Prostate gland (tissue), 2 donors: ENCODE measurements around the gene AP2B1. TPM values are rescaled to one million over a fixed set of nuclear protein-coding genes. Genes with fewer than 3 reads are reported as not detected.
"Not testable (repeated sequence)": the region's sequence is repeated elsewhere in the genome, so short reads cannot be mapped to it uniquely, and the experiment has no call there.

Experiments
- DNase-seq: peaks from one replicate; pipeline ENCODE4 v3.0.0-alpha.2; 2019; ENCODE audit warnings: low spot score
- H3K27ac ChIP-seq, 2 donors: fragments of 200-600 bp; sonication (generic); 2 replicates each; pipeline ENCODE4 v1.5.1; 2017 to 2019
- H3K27me3 ChIP-seq: fragments of 200-600 bp; sonication (generic); replicated peaks from 2 replicates; pipeline ENCODE4 v1.5.1; 2019; ENCODE audit not compliant: insufficient read depth
- H3K36me3 ChIP-seq, 2 donors: fragments of 200-600 bp; sonication (generic); 1 replicate in 1 of 2; 2 replicates in 1 of 2; pipeline versions ENCODE4 v1.5.1 to v1.8.1; 2017 to 2019
- H3K4me1 ChIP-seq: fragments of 200-600 bp; sonication (generic); replicated peaks from 2 replicates; pipeline ENCODE4 v1.5.1; 2019
- H3K4me3 ChIP-seq, 2 donors: fragments of 200-600 bp; sonication (generic); 2 replicates each; pipeline ENCODE4 v1.5.1; 2017 to 2019
- H3K9me3 ChIP-seq: fragments of 200-600 bp; sonication (generic); 2 replicates; pipeline ENCODE4 v1.5.1; 2017
- CTCF ChIP-seq, 4 experiments: fragments of 200-600 bp in 2 of 4; fragments of 450-650 bp in 2 of 4; sonication (generic) in 2 of 4; IDR thresholded peaks; 1 replicate in 3 of 4; 2 replicates in 1 of 4; pipeline ENCODE4 v1.5.1; 2016 to 2019; ENCODE audit warnings: antibody characterized with exemption in 4 of 4, mild to moderate bottlenecking in 2 of 4, moderate library complexity in 2 of 4
- POLR2A ChIP-seq: fragments of 450-650 bp; IDR thresholded peaks from one replicate; pipeline ENCODE4 v1.6.1; 2016; ENCODE audit warnings: antibody characterized with exemption, mild to moderate bottlenecking
- POLR2AphosphoS5 ChIP-seq: sonication (generic); formaldehyde crosslinking; IDR thresholded peaks from one replicate; pipeline ENCODE4 v1.6.1; 2017; ENCODE audit warnings: antibody characterized with exemption
- WGBS: methylation state at CpG from one replicate; pipeline ENCODE4 v1.1.5; 2018; 5-methylcytosine and 5-hydroxymethylcytosine counted together
- intact Hi-C: fragments of 100-400 bp; cut with DNase I; formaldehyde crosslinking; loops from one replicate; pipeline ENCODE4 v1.14.2; 2022
- total RNA-seq, 2 donors: library from RNA; depleted of rRNA; stranded (reverse); fragments of >200 nt; gene quantifications; one replicate each; pipeline ENCODE4 v1.1.0, GENCODE V29; 2016

AP2B1 gene
- total RNA-seq, 2 donors from 2014 or later = 66.8 to 92.9 TPM

GRCh38 chr17:35694906-35695305 lies 107.8 kb downstream of the AP2B1 start:
- Histone ChIP-seq H3K27me3 (no peaks in the 10 kb centered on the region), H3K4me3 (no peak overlapping the region), H3K4me1 (no peaks in the 10 kb centered on the region), H3K27ac (no peak overlapping the region), H3K36me3 (peaks cover 0 to 5% of the 10 kb centered on the region in 2 donors), H3K9me3 (no peaks in the 10 kb centered on the region)
- intact Hi-C loops = no loop called here
- DNase-seq = no peak
- TF ChIP-seq POLR2A = no peak
- whole genome bisulfite sequencing = 85% methylated on average over 2 of the region's 2 CpGs

GRCh38 chr17:35695613-35696012 lies 108.5 kb downstream of the AP2B1 start:
- H3K9me3 ChIP-seq = no peaks in the 10 kb centered on the region
- no peak overlapping the region for H3K27ac ChIP-seq
- DNase-seq = no peak
- H3K4me3 ChIP-seq = no peak overlapping the region
- intact Hi-C loops = no loop called here
- peaks cover 0 to 5% of the 10 kb centered on the region in 2 donors for H3K36me3 ChIP-seq
- H3K4me1 ChIP-seq = no peaks in the 10 kb centered on the region
- H3K27me3 ChIP-seq = no peaks in the 10 kb centered on the region
- 63% methylated on average over 2 of the region's 2 CpGs for WGBS
- no peak for TF ChIP-seq POLR2AphosphoS5

- TF ChIP-seq POLR2A (no peak), POLR2AphosphoS5 (no peak), CTCF (IDR thresholded peaks at IDR 0.05) (no peak)
- intact Hi-C loops = no loop called here
- Histone ChIP-seq H3K9me3 (no peaks in the 10 kb centered on the region), H3K4me1 (no peaks in the 10 kb centered on the region), H3K27me3 (no peaks in the 10 kb centered on the region), H3K36me3 (peaks cover 0 to 5% of the 10 kb centered on the region in 2 donors), H3K27ac (no peak overlapping the region), H3K4me3 (no peak overlapping the region)
- WGBS = 94% methylated on average over 2 of the region's 2 CpGs
- no peak for DNase-seq
These were observed 111.7 kb downstream of the AP2B1 start for GRCh38 chr17:35698800-35699199.

GRCh38 chr17:35700150-35700549 lies 113.0 kb downstream of the AP2B1 start:
- no peak overlapping the region for H3K4me3 ChIP-seq
- no peak for DNase-seq
- H3K4me1 ChIP-seq = no peaks in the 10 kb centered on the region
- no peak overlapping the region for H3K27ac ChIP-seq
- no peaks in the 10 kb centered on the region for H3K27me3 ChIP-seq
- TF ChIP-seq CTCF (IDR thresholded peaks at IDR 0.05) = no peak
- TF ChIP-seq POLR2A = no peak
- TF ChIP-seq POLR2AphosphoS5 = no peak
- intact Hi-C loops = no loop called here
- H3K36me3 ChIP-seq = no peaks in the 10 kb centered on the region
- no peaks in the 10 kb centered on the region for H3K9me3 ChIP-seq
- 76% methylated on average over 6 of the region's 6 CpGs for whole genome bisulfite sequencing

GRCh38 chr17:35701491-35701890 lies 114.4 kb downstream of the AP2B1 start:
- no peak for DNase-seq
- intact Hi-C loops = no loop called here
- H3K4me1 ChIP-seq = no peaks in the 10 kb centered on the region
- no peaks in the 10 kb centered on the region for H3K9me3 ChIP-seq
- TF ChIP-seq POLR2AphosphoS5 (no peak), CTCF (IDR thresholded peaks at IDR 0.05) (no peak), POLR2A (no peak)
- no peak overlapping the region for H3K4me3 ChIP-seq
- no peaks in the 10 kb centered on the region for H3K27me3 ChIP-seq
- WGBS = 92% methylated on average over 5 of the region's 5 CpGs
- H3K36me3 ChIP-seq = no peaks in the 10 kb centered on the region
- H3K27ac ChIP-seq = no peak overlapping the region

- H3K36me3 ChIP-seq, H3K9me3 ChIP-seq, H3K4me3 ChIP-seq, H3K27ac ChIP-seq, H3K4me1 ChIP-seq, intact Hi-C loops, H3K27me3 ChIP-seq, DNase-seq: not testable (repeated sequence)
- 70% methylated on average over 2 of the region's 2 CpGs for WGBS
These were observed 116.2 kb downstream of the AP2B1 start for GRCh38 chr17:35703308-35703707.
